ENCODE measurements around the gene RNF220. TPM values are rescaled to one million over a fixed set of nuclear protein-coding genes. Genes with fewer than 3 reads are reported as not detected.

Gene RNF220
- total RNA-seq, 1 experiment from 2014 or later: 128 TPM

DNA sequence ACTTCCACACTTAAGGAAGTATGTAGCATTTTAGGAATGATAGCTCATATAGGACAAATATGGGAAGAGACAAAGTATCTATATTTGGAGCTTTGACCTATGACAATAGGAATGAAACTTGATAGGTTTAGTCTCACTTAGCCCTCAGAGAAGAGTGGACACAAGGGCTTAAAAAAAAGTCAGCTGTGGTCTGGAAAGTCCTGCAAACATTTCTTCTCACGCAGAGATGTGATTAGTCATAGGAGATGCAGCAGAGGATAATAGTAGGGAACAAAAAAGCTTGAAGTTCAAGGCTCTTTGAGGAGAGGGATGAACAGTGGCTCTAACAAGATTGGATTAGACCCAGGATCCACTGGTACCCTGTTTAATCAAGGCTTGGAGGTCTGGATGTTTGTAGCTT is 14.8 kb upstream of the RNF220 start (continued):
- TF ChIP-seq, protein P1, sequence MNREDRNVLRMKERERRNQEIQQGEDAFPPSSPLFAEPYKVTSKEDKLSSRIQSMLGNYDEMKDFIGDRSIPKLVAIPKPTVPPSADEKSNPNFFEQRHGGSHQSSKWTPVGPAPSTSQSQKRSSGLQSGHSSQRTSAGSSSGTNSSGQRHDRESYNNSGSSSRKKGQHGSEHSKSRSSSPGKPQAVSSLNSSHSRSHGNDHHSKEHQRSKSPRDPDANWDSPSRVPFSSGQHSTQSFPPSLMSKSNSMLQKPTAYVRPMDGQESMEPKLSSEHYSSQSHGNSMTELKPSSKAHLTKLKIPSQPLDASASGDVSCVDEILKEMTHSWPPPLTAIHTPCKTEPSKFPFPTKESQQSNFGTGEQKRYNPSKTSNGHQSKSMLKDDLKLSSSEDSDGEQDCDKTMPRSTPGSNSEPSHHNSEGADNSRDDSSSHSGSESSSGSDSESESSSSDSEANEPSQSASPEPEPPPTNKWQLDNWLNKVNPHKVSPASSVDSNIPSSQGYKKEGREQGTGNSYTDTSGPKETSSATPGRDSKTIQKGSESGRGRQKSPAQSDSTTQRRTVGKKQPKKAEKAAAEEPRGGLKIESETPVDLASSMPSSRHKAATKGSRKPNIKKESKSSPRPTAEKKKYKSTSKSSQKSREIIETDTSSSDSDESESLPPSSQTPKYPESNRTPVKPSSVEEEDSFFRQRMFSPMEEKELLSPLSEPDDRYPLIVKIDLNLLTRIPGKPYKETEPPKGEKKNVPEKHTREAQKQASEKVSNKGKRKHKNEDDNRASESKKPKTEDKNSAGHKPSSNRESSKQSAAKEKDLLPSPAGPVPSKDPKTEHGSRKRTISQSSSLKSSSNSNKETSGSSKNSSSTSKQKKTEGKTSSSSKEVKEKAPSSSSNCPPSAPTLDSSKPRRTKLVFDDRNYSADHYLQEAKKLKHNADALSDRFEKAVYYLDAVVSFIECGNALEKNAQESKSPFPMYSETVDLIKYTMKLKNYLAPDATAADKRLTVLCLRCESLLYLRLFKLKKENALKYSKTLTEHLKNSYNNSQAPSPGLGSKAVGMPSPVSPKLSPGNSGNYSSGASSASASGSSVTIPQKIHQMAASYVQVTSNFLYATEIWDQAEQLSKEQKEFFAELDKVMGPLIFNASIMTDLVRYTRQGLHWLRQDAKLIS (CRISPR knock-in tag; IDR thresholded peaks at IDR 0.05; ENCODE audit: borderline replicate concordance): no peak
- TF ChIP-seq TP53 (CRISPR knock-in tag; IDR thresholded peaks at IDR 0.05) (no peak), ZNF219 (CRISPR knock-in tag; IDR thresholded peaks at IDR 0.05; ENCODE audit: borderline replicate concordance) (no peak), RORB (CRISPR knock-in tag; IDR thresholded peaks at IDR 0.05) (no peak), PRRX2 (CRISPR knock-in tag; IDR thresholded peaks at IDR 0.05) (no peak), HMGA2 (CRISPR knock-in tag; IDR thresholded peaks at IDR 0.05) (no peak), JAZF1 (CRISPR knock-in tag; IDR thresholded peaks at IDR 0.05) (no peak)
- TF ChIP-seq, protein P2, sequence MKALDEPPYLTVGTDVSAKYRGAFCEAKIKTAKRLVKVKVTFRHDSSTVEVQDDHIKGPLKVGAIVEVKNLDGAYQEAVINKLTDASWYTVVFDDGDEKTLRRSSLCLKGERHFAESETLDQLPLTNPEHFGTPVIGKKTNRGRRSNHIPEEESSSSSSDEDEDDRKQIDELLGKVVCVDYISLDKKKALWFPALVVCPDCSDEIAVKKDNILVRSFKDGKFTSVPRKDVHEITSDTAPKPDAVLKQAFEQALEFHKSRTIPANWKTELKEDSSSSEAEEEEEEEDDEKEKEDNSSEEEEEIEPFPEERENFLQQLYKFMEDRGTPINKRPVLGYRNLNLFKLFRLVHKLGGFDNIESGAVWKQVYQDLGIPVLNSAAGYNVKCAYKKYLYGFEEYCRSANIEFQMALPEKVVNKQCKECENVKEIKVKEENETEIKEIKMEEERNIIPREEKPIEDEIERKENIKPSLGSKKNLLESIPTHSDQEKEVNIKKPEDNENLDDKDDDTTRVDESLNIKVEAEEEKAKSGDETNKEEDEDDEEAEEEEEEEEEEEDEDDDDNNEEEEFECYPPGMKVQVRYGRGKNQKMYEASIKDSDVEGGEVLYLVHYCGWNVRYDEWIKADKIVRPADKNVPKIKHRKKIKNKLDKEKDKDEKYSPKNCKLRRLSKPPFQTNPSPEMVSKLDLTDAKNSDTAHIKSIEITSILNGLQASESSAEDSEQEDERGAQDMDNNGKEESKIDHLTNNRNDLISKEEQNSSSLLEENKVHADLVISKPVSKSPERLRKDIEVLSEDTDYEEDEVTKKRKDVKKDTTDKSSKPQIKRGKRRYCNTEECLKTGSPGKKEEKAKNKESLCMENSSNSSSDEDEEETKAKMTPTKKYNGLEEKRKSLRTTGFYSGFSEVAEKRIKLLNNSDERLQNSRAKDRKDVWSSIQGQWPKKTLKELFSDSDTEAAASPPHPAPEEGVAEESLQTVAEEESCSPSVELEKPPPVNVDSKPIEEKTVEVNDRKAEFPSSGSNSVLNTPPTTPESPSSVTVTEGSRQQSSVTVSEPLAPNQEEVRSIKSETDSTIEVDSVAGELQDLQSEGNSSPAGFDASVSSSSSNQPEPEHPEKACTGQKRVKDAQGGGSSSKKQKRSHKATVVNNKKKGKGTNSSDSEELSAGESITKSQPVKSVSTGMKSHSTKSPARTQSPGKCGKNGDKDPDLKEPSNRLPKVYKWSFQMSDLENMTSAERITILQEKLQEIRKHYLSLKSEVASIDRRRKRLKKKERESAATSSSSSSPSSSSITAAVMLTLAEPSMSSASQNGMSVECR (CRISPR knock-in tag; IDR thresholded peaks at IDR 0.05; ENCODE audit: borderline replicate concordance): no peak
- TF ChIP-seq, protein P3, sequence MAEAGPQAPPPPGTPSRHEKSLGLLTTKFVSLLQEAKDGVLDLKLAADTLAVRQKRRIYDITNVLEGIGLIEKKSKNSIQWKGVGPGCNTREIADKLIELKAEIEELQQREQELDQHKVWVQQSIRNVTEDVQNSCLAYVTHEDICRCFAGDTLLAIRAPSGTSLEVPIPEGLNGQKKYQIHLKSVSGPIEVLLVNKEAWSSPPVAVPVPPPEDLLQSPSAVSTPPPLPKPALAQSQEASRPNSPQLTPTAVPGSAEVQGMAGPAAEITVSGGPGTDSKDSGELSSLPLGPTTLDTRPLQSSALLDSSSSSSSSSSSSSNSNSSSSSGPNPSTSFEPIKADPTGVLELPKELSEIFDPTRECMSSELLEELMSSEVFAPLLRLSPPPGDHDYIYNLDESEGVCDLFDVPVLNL (CRISPR knock-in tag; IDR thresholded peaks at IDR 0.05; ENCODE audit: borderline replicate concordance, low read depth): no peak
- TF ChIP-seq, protein P4, sequence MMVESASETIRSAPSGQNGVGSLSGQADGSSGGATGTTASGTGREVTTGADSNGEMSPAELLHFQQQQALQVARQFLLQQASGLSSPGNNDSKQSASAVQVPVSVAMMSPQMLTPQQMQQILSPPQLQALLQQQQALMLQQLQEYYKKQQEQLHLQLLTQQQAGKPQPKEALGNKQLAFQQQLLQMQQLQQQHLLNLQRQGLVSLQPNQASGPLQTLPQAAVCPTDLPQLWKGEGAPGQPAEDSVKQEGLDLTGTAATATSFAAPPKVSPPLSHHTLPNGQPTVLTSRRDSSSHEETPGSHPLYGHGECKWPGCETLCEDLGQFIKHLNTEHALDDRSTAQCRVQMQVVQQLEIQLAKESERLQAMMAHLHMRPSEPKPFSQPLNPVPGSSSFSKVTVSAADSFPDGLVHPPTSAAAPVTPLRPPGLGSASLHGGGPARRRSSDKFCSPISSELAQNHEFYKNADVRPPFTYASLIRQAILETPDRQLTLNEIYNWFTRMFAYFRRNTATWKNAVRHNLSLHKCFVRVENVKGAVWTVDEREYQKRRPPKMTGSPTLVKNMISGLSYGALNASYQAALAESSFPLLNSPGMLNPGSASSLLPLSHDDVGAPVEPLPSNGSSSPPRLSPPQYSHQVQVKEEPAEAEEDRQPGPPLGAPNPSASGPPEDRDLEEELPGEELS (CRISPR knock-in tag; IDR thresholded peaks at IDR 0.05): no peak

DNA sequence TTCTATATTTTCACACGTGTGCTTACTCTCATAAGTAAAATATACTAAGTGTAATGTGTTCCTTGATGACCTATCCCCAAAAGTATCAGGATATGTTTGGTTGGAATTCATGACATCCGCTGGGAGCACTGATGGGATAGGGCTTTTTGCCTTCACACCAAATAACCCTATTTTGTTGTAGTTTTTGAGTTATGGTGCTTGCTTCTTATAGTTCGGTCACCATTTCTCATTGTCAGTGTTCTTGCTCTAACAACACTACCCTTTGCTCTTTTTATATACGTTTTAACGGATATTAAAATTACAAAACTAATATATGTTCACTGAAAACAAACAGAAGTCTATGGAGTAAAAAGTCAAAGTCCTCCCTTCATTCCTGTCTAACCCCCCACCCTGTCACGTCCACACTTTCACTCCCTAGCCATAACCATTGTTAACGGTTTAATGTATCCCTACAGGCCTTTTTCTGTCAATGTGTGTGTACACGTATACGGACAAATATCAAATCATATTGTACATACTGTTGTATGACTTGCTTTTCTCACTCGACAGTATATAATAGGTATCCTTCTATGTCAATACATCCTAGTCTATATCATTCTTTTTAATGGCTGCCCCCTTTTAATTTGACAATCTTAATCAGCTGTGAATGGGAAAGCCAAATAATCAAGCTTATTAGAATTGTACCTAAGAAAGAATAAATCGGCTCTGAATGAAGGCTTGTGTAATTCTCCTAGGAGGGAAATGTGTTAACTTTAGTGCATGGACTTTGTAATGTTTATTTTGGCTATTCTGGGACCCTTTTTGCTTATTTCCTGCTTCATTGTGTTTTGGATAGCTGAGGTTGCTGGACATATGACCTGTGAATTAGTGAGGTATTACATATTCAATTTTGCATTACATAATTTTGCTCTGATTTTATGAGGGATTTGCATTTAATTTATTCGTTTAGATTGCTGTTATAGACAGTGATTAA is 3.5 kb upstream of the RNF220 start:
- Mint-ChIP-seq H3K27me3 (ENCODE audit: low read depth) (peaks cover 23% of the 10 kb centered on the region), H3K36me3 (no peaks in the 10 kb centered on the region), H3K4me3 (no peak overlapping the region), H3K9me3 (no peaks in the 10 kb centered on the region), H3K4me1 (no peaks in the 10 kb centered on the region), H3K27ac (no peak overlapping the region)
- DNase-seq (ENCODE audit: low spot score) (no peak), ATAC-seq (no peak)
- ChIA-PET CTCF (interaction anchor here (0.6 to 2.0 kb wide), 2 partner anchors 20 to 23 kb away, joined by 3 to 11 read pairs; no protein-coding TSS in a partner anchor), POLR2A (no interaction called here)
- no peak for TF ChIP-seq EMX1 (CRISPR knock-in tag; IDR thresholded peaks at IDR 0.05)
- no peak for TF ChIP-seq ZNF232 (CRISPR knock-in tag; IDR thresholded peaks at IDR 0.05)
- TF ChIP-seq, protein P5, sequence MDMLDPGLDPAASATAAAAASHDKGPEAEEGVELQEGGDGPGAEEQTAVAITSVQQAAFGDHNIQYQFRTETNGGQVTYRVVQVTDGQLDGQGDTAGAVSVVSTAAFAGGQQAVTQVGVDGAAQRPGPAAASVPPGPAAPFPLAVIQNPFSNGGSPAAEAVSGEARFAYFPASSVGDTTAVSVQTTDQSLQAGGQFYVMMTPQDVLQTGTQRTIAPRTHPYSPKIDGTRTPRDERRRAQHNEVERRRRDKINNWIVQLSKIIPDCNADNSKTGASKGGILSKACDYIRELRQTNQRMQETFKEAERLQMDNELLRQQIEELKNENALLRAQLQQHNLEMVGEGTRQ (CRISPR knock-in tag; IDR thresholded peaks at IDR 0.05): no peak
- TF ChIP-seq, protein P6, sequence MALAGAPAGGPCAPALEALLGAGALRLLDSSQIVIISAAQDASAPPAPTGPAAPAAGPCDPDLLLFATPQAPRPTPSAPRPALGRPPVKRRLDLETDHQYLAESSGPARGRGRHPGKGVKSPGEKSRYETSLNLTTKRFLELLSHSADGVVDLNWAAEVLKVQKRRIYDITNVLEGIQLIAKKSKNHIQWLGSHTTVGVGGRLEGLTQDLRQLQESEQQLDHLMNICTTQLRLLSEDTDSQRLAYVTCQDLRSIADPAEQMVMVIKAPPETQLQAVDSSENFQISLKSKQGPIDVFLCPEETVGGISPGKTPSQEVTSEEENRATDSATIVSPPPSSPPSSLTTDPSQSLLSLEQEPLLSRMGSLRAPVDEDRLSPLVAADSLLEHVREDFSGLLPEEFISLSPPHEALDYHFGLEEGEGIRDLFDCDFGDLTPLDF (CRISPR knock-in tag; IDR thresholded peaks at IDR 0.05): no peak

Measured in WTC11 (cell line).